BJ (cell line): ENCODE data around the gene GPR151. TPM values are rescaled to one million over a fixed set of nuclear protein-coding genes. Genes with fewer than 3 reads are reported as not detected.

Source experiments
- CTCF ChIA-PET: fragments of 350-600 bp; formaldehyde crosslinking; extraction: SDS; loops from one replicate; lab custom pipeline; 2021; ENCODE audit warnings: antibody characterized with exemption, inconsistent platforms; lab: Yijun Ruan, JAX
- POLR2A ChIA-PET: fragments of 300-600 bp; sonication (Branson Sonifier 250); formaldehyde crosslinking; extraction: SDS; loops from one replicate; lab custom pipeline; 2021; ENCODE audit warnings: antibody characterized with exemption; lab: Charles Lee
- DNase-seq: peaks from one replicate; pipeline ENCODE4 v3.0.0-alpha.2; 2011; ENCODE audit warnings: low read depth
- H3K27me3 ChIP-seq: 2 replicates; pipeline ENCODE4 v1.6.0; 2011; ENCODE audit warnings: low read length; ENCODE audit not compliant: control insufficient read depth, insufficient read depth
- H3K36me3 ChIP-seq: 2 replicates; pipeline ENCODE4 v1.5.1; 2011; ENCODE audit warnings: low read length; ENCODE audit not compliant: control insufficient read depth, insufficient read depth
- H3K4me3 ChIP-seq: 2 replicates; pipeline ENCODE4 v1.5.1; 2011; ENCODE audit warnings: low read depth, mild to moderate bottlenecking, control low read depth, low read length
- polyA plus RNA-seq: library from polyadenylated mRNA; depleted of rRNA; stranded (reverse); fragments of >200 nt; gene quantifications from 2 replicates; pipeline ENCODE4 v1.2.3, GENCODE V29; 2011
- TF ChIP-seq, protein P1 (sequence below): IDR thresholded peaks from 2 replicates; pipeline ENCODE4 v1.5.1; 2011; ENCODE audit warnings: low read depth, mild to moderate bottlenecking, control low read depth, inconsistent platforms, low read length, moderate library complexity; ENCODE audit not compliant: insufficient read depth

GPR151 gene
- polyA plus RNA-seq, 1 experiment: not detected

DNA sequence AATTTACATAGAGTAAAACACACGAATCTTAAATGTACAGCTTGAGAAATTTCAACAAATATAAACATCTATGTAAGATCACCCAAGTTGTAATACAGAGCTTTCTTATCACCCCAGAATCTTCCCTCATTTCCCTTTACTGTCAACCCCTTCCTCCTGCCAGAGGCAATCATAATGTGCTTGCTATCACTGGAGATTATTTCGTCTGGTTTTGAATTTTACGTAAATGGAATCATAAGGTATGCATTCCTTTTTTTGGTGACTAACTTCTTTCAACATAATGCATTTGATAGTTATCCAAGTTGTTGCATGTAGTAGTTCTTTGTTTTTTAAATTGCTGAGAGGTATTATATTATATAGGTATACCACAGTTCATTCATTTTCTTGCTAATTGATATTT is 37.5 kb upstream of the GPR151 start:
- no peak for DNase-seq
- CTCF ChIA-PET: interaction anchor here (0.6 to 1.8 kb wide), 3 partner anchors 10 to 255 kb away, joined by 3 to 5 read pairs (median 4); no protein-coding TSS in a partner anchor
- POLR2A ChIA-PET: no interaction called here
- Histone ChIP-seq H3K36me3 (no peaks in the 10 kb centered on the region), H3K27me3 (no peaks in the 10 kb centered on the region), H3K4me3 (no peak overlapping the region)
- TF ChIP-seq, protein P1, sequence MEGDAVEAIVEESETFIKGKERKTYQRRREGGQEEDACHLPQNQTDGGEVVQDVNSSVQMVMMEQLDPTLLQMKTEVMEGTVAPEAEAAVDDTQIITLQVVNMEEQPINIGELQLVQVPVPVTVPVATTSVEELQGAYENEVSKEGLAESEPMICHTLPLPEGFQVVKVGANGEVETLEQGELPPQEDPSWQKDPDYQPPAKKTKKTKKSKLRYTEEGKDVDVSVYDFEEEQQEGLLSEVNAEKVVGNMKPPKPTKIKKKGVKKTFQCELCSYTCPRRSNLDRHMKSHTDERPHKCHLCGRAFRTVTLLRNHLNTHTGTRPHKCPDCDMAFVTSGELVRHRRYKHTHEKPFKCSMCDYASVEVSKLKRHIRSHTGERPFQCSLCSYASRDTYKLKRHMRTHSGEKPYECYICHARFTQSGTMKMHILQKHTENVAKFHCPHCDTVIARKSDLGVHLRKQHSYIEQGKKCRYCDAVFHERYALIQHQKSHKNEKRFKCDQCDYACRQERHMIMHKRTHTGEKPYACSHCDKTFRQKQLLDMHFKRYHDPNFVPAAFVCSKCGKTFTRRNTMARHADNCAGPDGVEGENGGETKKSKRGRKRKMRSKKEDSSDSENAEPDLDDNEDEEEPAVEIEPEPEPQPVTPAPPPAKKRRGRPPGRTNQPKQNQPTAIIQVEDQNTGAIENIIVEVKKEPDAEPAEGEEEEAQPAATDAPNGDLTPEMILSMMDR: no peak

DNA sequence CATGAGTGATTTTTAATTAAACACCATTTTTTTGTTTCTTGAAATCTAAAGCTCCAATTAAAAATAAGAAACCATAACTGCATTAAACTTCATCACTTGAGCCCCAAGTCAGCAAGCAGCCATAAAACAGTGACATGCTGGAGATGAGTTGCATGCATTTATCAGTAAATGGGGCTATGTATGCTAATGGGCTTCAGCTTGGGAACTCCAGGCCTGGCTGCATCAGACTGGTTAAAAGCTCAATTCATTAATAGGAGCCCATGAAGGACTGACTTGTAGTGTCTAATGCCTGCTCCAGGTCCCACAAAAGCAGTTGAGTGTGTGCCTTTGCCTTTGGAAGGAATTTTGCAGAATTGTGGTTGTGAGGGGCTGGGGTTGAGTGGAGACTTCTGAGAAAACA is 33.6 kb upstream of the GPR151 start:
- Histone ChIP-seq H3K36me3 (no peaks in the 10 kb centered on the region), H3K4me3 (no peak overlapping the region), H3K27me3 (no peaks in the 10 kb centered on the region)
- TF ChIP-seq, protein P1: no peak
- POLR2A ChIA-PET: no interaction called here
- CTCF ChIA-PET: interaction anchor here (0.9 to 1.4 kb wide), 3 partner anchors 9 to 17 kb away, joined by 3 to 8 read pairs (median 4); no protein-coding TSS in a partner anchor
- DNase-seq: no peak

DNA sequence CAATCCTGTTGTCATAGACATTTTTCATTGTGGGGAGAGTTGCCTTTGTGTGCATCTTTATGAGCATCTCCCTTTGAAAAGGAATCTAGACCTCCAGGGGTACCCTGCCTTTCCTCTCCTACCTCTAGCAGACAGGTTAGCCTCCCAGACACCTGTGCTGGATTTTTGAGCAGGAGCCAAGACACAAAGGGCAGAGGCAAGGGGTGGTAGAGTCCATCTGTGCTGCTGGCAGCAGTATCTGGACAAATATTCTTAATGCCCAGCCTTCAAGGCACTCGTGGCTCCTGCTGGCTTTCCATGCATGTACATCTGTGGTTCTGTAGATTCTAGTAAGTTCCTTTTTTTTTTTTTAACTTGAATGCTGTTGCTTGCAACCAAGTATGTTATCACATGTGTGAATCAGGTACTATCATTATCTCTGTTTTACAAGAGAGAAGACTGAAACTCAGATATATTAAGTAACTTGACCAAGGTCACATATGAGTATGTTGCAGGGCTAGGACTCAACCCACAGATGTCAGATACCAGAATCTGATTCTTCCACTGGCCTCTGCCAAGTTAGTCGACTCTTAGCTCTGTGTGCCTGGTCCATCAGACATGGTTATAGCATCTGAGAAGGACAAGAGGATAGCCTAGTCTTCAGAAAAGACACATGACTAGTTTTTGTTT is 32.9 kb upstream of the GPR151 start:
- ChIA-PET CTCF (interaction anchor here (0.9 to 1.4 kb wide), 5 partner anchors 8 to 18 kb away, joined by 3 to 8 read pairs (median 3); no protein-coding TSS in a partner anchor), POLR2A (no interaction called here)

DNA sequence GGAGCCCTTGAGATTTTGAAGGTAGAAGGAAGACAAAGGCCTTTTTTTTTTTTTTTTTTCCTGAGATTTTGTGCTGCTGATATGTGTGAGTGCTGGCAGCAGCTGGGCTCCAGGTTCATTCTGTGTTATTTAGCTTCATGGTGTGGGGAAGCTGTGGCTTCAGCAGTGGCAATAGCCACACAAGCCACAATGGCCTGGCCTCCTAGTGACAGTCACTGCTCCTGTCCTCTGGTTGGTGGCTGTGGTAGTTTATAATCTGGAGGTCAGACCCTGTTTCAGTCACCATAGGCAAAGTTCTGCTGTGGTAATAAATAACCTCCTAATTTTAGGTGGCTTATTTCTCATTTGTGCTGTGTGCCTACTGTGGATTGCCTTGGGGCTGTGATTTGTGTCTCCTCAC is 28.2 kb upstream of the GPR151 start:
- H3K4me3 ChIP-seq: no peak overlapping the region
- H3K36me3 ChIP-seq: no peaks in the 10 kb centered on the region
- H3K27me3 ChIP-seq: peaks cover 1% of the 10 kb centered on the region; the same call in 1 of the 2 replicates
- no peak for DNase-seq
- TF ChIP-seq, protein P1: no peak
- ChIA-PET POLR2A (no interaction called here), CTCF (interaction anchor here (1.9 to 6.9 kb wide), 2 partner anchors 422 kb away, joined by 9 to 101 read pairs; no protein-coding TSS in a partner anchor)

More for the DNA sequence above, 32.9 kb upstream of the GPR151 start:
- H3K36me3 ChIP-seq: no peaks in the 10 kb centered on the region
- no peak for DNase-seq
- H3K27me3 ChIP-seq: no peaks in the 10 kb centered on the region
- no peak overlapping the region for H3K4me3 ChIP-seq
- TF ChIP-seq, protein P1: no peak

DNA sequence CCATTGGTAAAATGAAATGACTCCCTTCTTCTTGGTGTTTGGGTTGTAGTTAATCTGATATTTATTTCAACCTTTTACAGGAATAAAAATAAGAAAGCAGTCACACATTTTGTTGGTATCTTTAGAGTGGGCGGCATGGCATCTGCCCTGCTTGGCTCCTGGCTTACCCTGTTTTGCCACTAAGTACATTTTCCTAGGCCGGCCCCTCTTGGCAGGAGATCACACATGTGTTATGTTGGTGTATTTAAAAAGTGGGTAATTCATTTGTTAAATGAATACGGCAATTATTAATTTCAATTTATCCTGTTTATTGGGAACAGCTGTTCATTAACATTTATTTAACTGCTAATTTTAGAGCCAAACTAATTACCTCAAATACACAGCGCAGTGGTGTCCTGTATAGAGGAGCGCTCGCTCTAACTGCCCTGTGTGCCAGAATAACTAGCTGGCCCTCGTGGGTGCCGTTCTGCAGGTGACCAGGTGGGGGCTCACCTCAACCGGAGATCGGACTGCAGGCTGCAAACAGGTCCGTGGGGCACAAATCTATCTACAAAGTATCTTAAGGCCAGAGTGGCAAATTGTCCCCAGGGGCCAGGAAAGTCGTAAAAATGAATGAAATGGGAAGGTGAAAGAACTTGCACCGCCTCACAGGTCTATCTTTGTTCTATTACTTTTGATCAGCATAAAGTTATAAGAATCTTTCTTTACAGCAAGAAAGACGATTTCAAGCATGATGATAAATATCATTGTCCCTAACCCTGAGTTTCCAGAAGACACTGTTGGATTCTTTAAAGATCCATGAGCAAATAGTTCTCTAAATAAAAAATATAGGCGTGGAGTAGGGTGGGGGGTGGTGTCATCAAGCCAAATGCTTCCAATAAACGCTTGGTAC is 26.2 kb upstream of the GPR151 start:
- TF ChIP-seq, protein P1: peak; percentile 85
- no peak for DNase-seq
- POLR2A ChIA-PET: no interaction called here
- H3K36me3 ChIP-seq: no peaks in the 10 kb centered on the region
- H3K27me3 ChIP-seq: peaks cover 3% of the 10 kb centered on the region; the same call in 1 of the 2 replicates
- CTCF ChIA-PET: interaction anchor here (0.5 to 6.9 kb wide), 23 partner anchors 8 to 647 kb away, joined by 3 to 101 read pairs (median 5); no protein-coding TSS in a partner anchor
- H3K4me3 ChIP-seq: no peak overlapping the region
